GM12872 (cell line): ENCODE measurements around the gene OLA1.

Source experiments
- TF ChIP-seq, protein P1 (sequence below): IDR thresholded peaks from 3 replicates; pipeline ENCODE4 v1.5.1; 2011; ENCODE audit warnings: low read depth, mild to moderate bottlenecking, low read length, moderate library complexity; ENCODE audit not compliant: insufficient read depth

Gene OLA1

DNA sequence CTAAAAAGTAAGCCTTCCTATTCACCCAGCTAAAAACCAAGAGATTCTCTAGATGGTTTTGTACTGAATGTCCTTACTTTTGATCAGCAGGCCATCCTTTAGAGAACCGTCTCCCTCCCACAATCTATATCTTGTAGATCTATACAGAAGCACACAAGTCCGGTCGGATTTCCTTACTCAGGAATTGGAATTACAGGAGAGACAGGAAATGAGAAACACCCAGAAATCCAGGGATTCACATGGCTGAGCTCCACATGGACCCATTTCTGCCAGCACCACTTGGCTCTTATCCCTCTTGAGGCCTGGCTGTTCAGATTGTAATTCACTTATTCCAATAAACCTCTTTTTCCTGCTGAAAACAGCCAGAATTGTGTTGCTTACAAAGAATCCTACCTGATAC lies 4.5 kb downstream of the OLA1 start:
- TF ChIP-seq, protein P1, sequence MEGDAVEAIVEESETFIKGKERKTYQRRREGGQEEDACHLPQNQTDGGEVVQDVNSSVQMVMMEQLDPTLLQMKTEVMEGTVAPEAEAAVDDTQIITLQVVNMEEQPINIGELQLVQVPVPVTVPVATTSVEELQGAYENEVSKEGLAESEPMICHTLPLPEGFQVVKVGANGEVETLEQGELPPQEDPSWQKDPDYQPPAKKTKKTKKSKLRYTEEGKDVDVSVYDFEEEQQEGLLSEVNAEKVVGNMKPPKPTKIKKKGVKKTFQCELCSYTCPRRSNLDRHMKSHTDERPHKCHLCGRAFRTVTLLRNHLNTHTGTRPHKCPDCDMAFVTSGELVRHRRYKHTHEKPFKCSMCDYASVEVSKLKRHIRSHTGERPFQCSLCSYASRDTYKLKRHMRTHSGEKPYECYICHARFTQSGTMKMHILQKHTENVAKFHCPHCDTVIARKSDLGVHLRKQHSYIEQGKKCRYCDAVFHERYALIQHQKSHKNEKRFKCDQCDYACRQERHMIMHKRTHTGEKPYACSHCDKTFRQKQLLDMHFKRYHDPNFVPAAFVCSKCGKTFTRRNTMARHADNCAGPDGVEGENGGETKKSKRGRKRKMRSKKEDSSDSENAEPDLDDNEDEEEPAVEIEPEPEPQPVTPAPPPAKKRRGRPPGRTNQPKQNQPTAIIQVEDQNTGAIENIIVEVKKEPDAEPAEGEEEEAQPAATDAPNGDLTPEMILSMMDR, result no peak

DNA sequence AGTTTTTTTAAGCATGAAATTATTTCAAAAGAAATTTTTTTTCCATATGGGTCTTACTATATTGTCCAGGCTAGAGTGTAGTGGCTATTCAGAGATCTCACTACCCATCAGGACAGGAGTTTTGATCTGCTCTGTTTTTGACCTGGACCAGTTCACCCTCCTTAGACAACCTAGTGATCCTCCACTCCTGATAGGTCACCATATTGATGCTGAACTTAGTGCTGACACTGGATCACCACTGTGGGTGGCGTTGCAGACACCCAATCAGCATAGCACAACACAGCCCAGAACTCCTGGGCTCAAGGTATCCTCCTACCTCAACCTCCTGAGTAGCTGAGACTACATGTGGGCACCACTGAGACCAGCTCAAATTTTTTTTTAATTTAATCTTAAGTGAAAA lies 8.2 kb downstream of the OLA1 start:
- TF ChIP-seq, protein P1, result no peak

DNA sequence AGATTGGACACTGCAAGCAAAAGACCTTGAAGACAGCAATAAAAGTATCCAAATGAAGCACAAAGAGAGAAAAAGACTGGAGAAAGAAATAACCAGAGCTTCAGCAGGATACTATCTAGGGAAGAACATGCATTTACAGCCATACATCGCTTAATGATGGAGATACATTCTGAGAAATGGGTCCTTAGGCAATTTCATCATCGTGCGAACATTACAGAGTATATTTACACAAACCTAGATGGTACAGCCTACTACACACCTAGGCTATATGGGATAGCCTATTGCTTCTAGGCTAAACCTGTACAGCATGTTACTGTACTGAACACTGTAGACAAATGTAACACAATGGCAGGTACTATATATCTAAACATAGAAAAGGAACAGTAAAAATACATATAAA lies 11.9 kb downstream of the OLA1 start:
- TF ChIP-seq, protein P1, result no peak

DNA sequence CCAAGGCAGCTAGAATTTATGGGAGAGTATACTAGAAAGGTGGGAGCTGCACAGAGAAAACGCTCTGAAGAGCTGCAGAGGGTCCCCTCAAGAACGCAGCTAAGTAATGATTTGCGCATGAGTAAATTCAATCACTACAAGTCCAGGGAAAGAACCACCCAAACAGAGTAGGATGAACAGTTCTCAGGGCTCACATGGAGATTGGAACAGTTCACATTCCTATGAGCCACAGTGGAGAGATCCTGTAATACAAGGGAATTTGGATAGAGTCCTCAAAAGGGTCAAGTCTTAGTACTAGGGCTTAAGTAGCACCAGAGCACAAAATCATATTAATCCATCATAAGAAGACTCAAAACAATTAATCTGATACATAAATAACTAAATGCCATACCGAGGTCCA lies 12.7 kb downstream of the OLA1 start:
- TF ChIP-seq, protein P1, result no peak

DNA sequence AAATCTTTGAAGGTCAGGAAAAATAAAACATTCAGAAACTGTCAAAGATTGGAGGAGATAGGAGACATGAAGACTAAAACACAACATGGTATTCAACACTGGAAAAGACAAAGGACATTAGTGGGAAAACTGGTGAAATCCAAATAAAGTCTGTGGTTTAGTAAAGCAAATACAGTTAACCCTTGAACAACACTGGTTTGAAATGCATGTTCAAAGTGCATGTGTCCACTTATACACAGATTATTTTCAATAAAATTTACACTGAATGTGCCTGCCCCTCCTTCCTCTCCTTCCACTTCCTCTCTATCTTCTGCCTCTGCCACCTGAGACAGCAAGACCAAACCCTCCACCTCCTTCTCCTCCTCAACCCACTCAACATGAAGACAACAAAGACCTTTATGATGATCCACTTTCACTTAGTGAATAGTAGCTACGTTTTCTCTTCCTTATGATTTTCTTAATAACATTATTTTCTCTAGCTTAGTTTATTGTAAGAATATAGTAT lies 14.5 kb downstream of the OLA1 start:
- TF ChIP-seq, protein P1, result no peak

DNA sequence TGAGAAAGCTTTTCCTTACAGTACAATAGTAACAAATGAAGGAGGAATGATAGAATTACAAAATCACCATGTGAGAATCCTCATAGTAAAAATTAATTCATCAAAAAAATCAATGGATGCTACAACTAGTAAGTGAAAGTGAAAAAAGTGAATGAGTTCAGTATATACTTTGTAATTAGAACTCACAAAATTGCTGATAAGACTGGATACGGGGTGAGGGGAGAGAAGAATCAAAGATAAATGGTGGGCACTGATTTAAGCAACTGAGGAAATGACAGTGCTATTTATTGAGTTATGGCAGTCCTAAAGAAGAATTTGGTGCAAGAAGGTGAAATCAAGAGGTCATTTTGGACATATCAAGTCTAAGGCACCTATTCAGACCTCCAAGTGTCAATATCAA lies 20.6 kb downstream of the OLA1 start:
- TF ChIP-seq, protein P1, result no peak

DNA sequence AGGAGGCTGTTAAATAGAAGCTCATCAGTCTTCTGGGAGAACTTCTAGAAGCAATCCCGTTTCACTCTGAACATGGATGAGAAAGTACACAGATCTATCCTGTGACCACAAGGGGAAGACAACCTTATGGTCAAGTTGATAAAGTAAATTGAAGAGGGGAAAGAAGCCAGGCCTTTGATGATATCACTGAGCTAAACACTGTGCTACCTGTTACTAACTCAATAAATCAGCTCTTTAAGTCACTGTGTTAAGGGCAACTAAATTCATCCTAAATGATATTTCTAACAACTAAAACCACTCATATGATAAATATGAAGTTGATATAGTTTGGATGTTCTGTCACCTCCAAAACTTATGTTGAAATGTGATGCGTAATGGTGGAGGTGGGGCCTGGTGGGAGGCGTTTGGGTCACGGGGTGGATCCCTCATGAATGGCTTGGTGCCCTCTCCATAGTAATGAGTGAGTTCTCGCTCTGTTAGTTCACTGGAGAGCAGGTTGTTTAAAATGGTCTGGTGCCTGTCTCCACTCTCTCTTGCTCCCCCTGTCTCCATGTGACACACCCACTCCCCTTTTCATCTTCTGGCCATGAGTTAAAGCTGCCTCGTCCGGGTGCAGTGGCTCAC lies 23.6 kb downstream of the OLA1 start:
- TF ChIP-seq, protein P1, result no peak
